Sigmoid colon (tissue), 4 donors: Measurements from ENCODE around the gene CBLL1.

ENCODE experiments used
- CTCF ChIP-seq, 4 experiments: fragments of 450-650 bp in 3 of 4; fragments of 200-600 bp in 1 of 4; IDR thresholded peaks; one replicate each; pipeline ENCODE4 v1.5.1; 2016 to 2019; ENCODE audit warnings: antibody characterized with exemption in 4 of 4, mild to moderate bottlenecking in 3 of 4, moderate library complexity in 2 of 4
- EP300 ChIP-seq, 4 donors: sonication (generic); formaldehyde crosslinking; IDR thresholded peaks; one replicate each; pipeline ENCODE4 v1.6.1; 2017; ENCODE audit warnings: antibody characterized with exemption in 4 of 4
- POLR2A ChIP-seq, 2 donors: fragments of 450-650 bp; IDR thresholded peaks; one replicate each; pipeline ENCODE4 v1.6.1; 2016; ENCODE audit warnings: antibody characterized with exemption in 2 of 2, mild to moderate bottlenecking in 2 of 2, moderate library complexity in 2 of 2
- POLR2AphosphoS5 ChIP-seq, 4 donors: sonication (generic); formaldehyde crosslinking; IDR thresholded peaks; one replicate each; pipeline ENCODE4 v1.6.1; 2017; ENCODE audit warnings: antibody characterized with exemption in 4 of 4

DNA sequence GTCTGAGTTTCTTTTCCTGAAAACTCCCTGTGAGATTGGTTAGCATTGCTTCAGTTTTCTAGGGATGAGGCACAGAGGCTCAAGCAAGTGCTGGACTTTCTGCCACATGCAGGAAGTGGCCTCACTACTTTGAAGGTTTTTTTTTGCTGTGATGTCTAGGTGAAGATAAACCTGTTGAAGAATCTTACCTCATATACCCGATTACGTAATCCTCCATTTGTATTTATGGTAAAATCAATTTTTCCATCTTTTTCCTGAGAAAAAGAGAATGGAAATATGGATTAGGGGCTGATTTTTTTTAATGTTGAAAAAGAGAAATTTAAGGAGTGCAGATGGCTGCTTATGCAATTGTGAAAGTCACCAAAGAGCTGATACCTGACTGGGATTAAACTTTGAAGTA, 23.4 kb downstream of the CBLL1 start:
- TF ChIP-seq CTCF (IDR thresholded peaks at IDR 0.05), result no peak
- TF ChIP-seq POLR2AphosphoS5 (IDR thresholded peaks at IDR 0.05), result no peak
- TF ChIP-seq POLR2A (IDR thresholded peaks at IDR 0.05), result no peak
- TF ChIP-seq EP300 (IDR thresholded peaks at IDR 0.05), result no peak
